HG03571 (cell line): ENCODE measurements around the gene ABCA2.

Experiments
- ATAC-seq: cut with Tn5 transposase; IDR thresholded peaks from one replicate; pipeline ENCODE4 v1.9.1; 2021; ENCODE audit not compliant: unreplicated experiment

ABCA2 gene

DNA sequence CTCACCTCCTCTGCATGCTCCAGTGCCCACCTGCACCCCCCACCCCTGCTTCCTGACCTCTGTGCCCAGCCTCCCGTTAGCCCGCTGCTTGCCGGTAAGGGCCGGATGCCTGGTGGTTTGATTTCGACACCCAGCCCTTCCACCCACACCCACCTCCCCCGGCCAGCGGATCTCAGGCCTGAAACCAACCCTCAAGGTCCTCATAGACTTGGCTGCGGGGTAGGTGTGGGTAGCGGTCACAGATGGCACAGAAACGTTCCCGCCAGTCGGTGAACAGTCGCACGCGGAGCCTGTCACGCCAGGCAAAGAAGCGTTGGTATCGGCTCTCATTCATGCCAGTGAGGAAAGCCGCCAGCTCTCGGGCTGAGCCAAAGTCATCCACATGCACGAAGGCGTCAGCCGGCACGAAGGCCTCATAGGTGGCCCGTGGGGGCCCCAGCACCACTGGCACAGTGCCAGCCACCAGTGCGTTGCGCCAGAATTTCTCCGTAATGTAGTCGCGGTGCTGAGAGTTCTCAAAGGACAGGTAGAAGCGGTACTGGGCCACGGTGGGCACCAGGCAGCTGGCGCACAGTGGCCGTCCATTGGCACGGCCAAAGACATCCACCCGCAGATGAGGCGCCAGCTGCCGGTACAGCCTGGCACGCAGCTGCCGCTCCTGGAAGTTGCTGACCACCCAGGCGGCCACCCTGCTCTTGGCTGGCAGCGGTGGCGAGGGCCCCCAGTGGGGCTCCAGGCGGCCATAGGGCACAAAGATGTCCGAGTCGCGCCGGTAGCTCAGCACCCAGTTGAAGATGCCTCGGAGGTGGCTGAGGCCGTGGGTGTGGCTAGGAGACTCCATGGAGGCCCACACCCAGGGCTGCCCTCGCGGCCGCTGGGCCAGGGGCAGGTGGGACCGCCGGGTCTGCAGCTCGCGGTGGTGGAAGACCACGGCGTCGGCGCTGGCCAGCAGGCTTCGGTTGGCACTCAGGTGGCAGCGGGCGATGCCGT is 2.8 kb upstream of the ABCA2 start:
- ATAC-seq = no peak

DNA sequence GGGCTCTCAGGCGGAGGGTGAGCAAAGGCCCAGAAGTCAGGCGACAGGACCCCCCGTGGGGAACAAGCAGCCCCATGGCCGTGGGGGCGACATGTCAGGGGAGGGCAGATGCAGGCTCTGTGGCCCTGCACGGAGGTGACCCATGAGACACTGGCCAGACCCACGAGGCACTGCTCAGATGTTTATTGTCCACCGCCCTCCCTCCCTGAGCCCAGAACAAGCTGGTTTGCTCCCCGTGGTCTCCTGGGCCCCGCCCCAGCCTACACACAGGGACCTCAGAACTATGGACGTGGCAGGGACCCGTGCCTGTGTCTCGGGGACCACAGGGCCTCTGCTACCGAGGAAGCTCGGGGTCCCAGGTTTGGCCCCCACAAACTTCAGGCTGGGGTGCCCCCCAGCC is 2.0 kb upstream of the ABCA2 start:
- no peak for ATAC-seq

DNA sequence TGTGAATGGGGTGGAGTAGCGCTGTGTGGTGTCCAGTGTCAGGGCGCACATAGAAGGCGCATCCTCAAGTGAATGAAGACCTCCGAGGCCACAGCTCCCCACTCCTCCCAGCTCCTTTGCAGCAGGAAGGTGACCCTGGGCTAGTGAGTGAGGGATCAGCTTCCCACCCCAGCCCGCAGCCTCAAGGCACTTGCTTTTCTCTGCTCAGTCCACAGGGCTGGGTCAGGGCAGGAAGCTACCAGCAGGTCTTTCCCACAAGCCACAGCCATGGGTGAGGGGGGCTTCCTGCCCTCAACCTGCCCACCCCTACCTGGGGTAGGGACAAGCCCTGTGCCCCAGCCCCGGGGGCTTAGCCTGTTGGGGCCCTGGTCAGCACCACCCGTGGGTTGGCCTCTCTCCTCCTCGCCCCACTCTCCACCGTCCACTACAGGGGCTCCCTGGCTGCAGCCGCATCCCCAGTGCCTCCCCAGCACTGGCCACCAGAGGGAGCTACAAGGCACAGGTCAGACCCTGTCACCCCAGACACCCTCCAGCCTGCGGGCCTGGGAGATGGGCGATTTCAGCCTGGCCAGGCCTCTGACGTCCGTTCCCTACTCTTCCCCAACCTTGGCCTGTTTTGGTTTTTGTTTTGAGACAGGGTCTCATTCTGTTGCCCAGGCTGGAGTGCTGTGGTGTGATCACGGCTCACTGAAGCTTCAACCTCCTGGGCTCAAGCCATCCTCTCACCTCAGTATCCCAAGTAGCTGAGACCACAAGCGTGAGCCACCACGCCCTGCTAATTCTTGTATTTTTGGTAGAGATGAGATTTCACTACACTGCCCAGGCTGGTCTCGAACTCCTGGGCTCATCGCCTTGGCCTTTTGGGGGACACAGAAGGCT is 1.3 kb upstream of the ABCA2 start:
- no peak for ATAC-seq

DNA sequence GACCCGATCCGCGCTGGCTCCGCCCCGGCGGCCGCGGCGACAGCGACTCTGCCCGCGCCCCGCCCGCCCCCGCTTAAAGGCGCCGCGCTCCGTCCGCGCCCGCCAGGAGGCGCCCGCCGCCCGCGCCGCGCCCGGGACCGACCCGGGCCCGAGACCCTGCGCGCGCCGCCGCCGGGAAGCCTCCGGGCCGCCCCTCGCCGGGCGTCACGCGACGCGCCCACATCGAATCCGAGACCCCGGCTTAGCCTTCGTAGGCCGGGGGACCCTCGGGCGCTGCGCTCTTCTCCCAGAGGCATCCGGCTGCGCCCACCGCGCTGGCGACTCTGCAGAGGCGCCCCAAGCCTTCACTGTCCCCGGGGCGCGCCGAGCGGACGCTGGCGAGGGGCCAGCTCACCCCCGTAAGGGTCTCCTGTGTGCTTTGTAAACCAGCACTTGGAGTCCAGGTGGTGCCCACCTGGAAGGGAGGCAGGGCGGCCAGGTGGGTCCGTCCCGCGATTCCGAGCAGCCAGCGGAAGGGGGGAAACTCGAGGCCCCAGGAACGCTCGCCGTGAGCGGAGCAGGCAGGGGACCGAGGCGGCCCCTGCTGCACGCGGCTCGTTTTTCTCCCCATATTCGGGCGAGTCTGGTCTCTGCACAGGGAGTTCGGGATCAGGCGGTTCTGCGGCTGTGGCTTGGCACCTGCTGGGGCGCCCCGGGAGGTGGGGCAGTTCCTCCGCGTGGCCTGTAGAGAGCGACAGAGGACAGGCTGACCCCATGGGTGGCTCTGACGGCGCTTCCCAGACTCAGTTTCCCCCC is 423 bp upstream of the ABCA2 start:
- ATAC-seq = no peak

DNA sequence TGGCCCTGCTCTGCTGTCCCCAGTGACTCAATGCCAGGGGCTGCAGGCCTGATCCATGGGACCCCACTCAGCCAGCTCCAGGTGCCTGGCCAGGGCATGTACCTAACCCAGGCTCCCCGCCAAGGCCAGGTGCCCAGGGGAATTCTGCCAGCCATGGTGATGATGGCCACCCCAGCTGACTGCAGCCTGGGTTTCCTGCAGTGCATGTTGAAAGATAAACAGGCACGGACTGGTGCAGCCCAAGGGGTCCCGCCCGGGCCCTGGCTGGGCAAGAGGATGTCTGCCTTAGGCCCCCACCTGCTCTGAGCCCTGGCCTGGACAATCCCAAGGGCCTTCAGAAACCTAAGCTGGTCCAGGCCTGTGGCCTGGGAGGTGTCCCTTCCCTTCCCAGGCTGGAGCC is 1.2 kb downstream of the ABCA2 start:
- no peak for ATAC-seq

DNA sequence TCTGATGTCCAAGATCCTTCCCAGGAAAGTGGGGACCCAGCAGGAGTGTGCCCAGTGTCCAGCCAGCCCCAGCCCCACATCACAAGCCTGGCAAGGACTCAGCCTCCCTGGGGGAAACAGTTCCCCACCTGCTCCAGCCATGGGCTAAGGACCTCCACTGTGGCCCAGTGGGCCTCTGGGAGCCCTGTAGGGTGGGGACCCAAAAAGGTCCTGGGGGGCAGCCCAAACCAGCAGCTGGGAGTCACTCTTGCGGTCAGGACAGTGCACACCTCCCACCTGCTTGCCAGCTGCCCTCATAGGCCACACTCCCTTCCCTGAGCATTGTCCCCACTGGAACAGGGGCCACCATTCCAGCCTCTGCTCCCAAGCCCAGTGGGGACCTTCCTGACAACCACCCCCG is 1.7 kb downstream of the ABCA2 start:
- ATAC-seq = no peak

DNA sequence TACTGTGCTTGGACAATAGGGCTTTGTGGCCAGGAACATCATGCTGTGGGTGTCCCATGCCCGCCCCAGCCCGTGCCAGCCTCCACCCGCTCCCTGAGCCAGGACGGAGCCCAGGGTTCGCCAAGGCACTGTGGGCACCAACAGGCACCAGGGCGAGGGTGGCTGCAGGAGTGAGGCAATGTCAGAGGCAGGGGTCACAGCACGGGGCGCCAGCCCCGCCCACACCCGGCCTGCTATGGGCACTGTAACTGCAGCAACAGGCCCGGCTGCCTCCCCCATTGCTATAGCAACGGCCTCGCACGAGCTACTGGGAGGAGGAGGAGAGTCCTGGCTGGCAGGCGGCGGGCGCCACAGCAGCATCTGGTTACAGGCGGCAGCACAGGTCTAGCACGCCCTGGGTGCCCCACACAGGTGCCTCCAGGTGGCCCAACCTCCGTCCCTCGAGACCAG is 2.5 kb downstream of the ABCA2 start:
- no peak for ATAC-seq

DNA sequence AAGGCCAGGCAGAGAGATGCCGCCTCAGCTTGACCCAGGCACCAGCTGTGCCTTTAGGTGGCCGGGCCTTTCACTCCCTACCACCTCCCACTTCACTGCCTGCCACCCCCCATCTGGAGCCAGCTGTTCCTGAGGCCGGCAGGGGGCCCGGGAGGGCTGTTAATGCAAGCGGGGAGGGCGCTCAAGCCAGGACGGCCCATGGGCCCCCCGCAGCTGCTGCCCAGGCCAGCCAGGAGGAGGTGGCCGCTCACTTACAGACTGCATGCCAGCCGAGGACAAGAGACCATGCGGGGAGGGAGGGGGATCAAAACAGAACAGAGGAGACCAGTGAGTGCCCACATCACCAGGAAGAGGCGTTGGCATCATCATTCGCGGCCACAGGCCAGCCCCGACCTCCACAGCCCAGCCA is 4.5 kb downstream of the ABCA2 start:
- ATAC-seq = no peak

DNA sequence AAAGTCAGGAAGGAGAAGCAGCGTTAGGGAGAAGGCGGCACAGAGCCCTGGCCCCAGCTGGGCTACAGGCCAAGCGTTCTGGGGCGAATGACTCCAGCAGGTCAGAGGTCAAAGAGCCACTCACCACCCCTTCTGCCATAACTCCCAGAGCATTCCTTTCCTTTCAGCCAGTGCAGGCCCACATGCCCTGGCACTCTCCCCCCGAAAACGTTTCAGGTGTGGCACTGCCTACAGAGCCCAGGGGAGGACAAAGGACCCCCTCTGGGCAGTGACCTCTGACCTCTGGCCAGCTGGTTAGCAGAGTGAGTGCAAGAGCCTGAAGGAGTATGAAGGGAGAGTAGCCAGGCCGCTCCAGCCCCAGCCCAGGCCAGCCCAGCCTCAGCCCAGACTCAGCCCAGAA is 4.9 kb downstream of the ABCA2 start:
- no peak for ATAC-seq

DNA sequence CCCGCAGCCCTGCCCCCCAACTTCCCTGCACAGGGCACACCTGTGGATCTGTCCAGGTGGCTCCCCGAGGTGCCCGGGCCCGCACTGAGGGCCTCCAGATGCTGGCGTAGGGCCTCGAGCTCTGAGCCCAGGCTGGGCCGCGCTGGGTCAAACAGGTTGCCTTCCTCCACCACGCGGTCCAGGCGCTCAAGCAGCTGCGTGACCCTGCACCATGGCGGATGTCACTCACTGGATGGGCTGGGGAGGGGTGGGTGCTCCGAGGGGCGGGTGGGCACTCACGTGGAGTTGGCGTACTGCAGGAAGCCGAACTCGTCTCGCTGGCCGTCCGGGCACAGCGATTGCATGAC is 5.4 kb downstream of the ABCA2 start:
- ATAC-seq = no peak

DNA sequence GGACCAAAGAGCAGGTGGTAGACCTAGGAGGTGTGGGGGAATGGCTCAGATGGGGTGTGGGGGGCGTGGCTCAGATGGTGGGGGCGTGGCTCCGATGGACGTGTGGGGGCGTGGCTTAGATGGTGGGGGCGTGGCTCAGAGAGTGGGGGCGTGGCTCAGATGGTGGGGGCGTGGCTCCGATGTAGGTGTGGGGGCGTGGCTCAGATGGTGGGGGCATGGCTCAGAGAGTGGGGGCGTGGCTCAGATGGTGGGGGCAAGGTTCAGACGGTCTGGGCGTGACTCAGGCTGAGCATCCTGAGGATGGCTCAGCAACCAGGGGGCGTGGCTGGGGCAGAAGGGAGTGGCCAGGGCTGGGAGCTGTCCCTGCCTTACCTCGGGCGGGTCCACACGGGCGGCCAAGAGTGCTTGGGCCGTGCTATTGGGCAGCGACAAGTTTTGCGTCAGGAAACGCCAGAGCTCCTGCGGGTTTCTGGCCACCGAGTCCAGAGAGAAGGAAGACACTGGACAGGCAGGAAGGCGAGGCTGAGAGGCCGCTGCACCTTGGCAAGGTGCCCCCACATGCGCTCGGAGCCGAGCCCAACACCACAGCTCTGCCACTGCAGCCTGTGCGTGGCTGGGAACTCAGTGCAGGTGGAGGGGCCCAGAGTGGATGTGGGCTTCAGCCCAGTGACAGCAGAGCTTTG is 5.9 kb downstream of the ABCA2 start:
- no peak for ATAC-seq

DNA sequence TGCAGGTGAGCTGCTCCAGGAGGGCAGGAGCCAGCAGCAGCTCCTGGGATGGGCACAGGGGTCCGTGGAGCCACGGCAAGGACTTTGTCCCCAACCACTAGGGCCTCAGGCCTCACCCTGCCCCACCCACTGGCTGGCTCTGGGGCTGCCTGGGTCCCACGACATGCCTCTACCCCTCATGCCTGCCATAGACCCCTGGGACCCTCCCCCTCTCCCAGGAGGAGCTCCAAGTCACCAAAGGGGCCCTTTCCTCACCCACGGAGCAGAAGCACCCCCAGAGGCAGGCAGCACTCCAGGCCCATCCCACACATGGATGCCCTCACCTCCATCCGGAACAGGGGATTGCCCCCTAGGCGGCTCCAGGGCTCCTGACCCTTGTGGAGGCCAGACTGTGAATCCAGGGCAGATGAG is 6.5 kb downstream of the ABCA2 start:
- no peak for ATAC-seq

DNA sequence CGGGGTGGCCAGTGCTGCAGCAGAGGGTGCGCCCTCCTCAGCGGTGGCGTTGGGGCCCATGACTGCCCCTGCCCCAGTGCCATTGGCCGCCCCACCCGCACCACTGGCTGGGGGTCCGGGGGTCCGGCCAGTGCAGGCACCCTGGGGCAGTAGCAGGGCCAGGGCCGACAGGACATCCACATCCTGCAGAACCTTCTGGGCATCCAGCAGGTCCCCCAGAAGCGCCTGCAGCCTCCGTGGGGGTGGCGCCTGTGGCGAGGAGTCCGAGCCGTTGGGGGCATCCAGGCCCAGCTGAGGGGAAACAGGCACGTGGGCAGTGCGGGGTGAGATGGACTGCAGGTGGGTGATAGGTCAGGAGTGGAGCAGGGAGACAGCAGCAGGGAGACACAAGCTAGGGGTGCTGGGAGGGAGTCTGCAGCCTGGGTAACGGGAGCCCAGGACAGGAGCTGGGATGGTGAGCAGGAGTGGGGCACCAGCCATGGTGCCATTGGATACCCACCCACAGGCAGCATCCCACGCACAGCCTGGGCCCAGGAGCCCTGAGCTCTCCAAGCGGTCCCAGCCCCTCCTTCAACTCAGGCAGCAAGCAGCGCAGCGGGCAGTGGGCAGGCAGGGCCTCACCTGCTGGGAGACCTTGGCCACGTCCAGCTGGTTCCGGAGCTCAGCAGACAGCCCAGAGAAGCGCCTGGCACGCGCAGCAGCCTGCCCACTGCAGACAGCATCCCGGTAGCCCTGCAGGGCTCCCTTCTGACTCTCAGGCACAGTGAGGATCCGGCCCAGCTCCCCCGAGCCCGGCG is 7.1 kb downstream of the ABCA2 start:
- ATAC-seq = no peak

DNA sequence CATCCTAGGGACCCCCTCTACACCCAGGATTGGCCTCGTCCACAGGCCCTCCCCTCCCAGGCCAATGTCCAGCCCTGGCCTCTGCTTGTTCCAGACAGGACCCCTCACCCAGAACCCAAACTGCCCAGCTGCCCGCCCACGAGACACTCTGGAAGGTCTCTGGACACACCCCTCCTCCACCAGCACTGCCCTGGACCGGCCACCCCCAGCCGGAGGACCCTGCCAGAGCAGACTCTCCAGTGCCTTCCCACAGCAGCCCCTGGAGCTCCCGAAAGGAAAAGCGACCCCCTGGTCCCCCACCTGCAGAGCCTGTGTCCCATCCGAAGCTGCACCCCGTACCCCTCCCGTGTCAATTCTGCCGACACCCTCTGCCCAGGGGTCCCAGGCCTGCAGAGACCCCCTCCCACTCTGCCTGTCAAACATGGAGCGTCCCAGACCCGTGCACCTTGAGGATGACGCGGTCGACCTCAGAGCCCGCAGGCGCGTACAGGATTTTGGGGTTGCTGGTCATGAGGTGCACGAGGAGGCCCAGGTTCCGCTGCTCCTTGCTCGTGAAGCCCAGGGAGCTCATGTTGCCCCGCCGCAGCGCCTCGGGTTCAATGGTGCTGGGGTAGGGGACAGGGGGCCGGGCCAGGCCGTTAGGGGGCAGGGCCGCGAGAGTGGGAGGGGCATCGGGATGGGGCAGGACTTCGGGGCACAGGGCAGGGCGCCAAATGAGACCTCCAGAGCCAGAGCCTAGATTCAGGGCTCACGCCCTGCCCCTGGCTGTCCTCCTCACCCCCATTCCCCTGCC is 8.0 kb downstream of the ABCA2 start:
- no peak for ATAC-seq

DNA sequence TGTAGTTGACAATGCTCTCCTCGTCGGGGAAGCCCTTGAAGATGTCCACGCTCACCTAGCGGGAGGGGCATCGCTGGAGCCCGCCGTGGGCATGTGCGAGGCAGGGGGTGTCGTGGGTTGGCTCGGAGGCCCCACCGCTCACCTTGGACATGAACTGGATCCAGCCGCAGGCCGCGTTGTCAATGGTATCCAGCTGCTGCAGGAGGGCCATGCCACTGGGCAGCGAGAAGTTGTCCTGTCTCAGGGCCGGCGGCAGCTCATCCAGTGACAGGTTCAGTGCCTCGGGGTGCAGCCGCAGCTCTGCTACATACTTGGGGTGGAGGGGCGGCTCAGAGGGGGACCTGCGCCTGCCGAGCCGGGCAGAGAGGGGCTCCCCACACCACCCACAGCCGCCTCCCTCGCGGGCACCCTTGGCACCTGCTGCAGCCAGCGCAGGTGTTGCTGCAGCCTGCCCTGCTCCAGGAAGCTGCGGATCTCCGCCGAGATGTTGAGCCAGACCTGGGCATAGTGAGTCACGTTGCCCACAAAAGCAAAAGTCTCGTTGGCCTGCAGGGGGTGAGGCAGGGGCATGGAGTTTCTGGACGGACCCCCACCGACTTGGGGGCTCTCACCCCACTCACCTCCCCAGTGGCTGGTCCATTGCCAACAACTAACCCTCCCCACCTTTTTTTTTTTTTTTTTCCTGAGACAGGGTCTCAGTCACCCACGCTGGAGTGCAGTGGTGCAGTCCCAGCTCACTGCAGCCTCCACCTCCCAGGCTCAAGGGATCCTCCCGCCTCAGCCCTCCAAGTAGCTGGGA is 9.1 kb downstream of the ABCA2 start:
- ATAC-seq = no peak

DNA sequence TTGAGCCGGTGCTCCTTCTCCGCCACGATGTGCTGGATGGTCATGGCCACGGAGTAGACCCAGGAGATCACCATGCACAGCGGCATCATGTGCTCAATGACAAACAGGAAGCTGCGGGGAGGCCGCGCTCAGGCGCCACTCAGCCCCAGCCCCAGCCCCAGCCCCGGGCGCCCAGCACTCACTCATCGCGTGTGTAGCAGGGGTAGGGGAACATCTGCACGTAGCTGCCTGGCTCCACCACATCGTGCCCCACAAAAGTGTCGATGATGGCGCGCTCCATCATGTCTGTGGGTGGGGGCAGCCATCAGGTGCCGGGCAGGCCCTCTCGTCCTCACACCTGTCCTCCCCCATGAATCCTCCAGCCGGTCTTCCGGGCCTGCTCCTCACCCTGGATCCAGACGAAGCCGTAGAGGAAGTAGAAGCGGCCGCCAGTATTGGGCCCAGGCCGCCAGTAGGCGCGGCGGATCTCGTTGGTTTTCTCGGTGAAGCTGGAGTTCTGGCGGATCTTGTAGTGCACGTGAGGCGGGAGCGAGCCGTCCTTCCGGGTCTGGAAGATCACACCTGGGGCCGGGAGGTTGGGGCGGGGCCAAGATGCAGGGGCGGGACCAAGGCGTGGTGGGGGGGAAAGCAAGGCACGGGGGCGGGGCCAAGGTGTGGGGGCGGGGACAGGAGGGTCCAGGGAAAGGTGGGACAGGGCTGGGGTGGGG is 10.1 kb downstream of the ABCA2 start:
- no peak for ATAC-seq

DNA sequence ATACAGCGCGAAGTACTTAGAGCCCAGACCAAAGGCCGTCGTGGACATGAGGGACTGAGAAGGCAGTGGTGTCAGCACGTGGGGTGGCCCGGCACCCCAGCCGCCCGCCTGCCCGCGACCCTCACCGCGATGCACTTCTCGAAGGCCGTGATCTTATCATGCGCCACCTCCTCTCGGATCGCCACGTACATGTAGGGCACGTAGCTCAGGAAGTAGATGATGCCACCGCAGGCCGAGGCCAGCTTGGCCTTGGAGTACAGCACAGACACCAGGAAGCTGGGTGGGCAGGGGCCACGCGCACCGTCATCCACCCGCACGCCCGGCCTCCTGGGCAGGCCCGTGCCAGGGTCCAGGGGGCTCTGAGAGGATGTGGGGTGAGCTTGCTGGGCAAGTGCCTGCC is 11.0 kb downstream of the ABCA2 start:
- ATAC-seq = no peak

DNA sequence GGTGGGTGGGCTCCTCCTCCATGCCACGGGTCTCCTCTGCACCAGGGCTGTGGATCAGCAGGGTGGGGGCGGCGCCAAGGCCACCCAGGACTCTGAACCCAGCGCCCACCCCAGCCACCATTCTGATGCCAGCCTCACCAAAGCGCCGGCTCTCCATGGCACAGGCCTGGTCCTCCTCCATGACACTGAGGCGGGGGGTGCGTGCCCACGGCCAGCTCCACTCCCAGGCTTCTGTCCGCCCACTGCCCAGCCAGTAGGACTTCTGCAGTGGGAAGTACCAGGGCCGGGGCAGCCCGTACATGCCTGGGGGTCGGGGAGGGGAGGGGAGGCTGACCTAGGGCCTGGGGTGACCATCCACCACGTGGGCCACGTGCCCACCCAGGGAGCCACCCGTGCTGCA is 11.6 kb downstream of the ABCA2 start:
- ATAC-seq = no peak
